ENCODE data around the gene FOSL2.

FOSL2 gene

GRCh38 chr2:28392297-28393113 is at the start of gene FOSL2:
Gene FOSL2 (plus strand): TSS chr2:28392858. CDS start chr2:28393721, 863 bp downstream.
- DNase-seq (ENCODE audit: low spot score) = peak; percentile 94

- DNase-seq (ENCODE audit: low spot score) = no peak
Measured at GRCh38 chr2:28343184-28343942, 49.3 kb upstream of the FOSL2 start.

GRCh38 chr2:28343971-28344715 is 48.5 kb upstream of the FOSL2 start:
- DNase-seq (ENCODE audit: low spot score) = no peak

DNA sequence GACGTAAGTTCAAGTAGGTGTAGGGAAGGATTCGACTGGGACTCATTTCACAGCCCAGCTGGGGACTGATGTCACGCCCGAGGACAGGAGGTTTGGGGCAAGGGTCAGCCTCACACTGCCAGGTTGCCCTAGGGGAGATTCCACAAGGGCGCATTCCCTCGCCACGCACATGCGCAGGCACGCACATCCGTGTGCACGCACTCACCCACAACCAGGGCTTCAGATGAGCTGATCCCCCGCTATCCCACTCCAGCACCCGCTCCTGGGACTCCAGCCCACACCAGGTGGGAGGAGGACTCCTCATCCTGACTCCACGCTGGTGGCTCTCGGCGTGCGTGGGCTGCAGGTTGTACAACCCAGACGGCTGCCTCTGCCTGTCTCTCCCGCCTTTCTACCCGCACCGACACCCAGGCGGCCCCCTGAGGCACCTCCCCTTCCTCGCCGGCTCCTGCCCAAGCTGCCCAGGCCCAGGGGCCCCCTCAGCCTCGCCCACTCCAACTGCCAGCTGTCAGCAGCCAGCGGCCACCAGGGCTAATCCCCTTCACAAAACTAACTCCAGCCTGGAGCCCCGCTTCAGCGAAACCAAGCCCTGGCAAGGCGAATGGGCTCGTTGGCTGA is 47.8 kb upstream of the FOSL2 start:
- no peak for DNase-seq (ENCODE audit: low spot score)

DNA sequence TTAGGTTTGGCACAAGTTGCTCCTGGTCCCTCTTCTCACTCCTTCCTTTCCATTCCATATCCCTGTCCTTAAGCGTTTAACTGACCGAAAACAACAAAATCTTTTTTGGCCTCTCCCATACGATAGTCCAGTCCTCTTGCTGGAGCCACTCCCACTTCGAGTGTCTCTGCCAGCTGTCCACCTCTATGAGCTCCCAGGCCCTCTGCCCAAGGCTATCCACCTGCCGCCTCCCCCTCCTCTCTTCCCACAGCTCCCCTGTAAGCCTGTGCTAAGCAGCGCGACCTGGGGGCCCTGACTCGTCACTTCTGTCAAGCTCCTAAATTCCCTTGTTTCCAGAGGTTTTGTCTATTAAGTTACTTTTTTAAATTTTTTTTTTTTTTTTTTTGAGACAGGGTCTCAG is 47.0 kb upstream of the FOSL2 start:
- no peak for DNase-seq (ENCODE audit: low spot score)

GRCh38 chr2:28346587-28346986 is 46.1 kb upstream of the FOSL2 start:
- DNase-seq (ENCODE audit: low spot score) = peak; percentile 50

DNA sequence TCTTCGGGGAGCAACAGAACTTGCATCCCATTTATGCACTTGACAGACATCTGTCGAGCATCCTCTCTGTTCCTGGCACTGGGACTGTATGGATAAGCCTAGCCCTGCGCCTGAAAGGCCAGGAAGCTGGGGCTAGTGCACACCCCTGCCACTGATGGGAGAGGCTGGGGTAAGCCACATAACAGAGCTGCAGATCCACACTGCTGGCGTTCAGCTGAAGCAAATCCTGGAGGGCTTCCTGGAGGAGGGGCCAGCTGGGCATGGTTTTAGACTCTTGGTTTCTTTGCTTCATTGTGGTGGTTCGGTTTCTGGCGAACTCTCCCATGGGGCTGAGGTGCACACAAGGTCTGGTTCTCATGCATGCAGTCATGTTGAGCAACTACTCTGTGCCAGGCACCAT is 45.5 kb upstream of the FOSL2 start:
- DNase-seq (ENCODE audit: low spot score) = no peak

DNA sequence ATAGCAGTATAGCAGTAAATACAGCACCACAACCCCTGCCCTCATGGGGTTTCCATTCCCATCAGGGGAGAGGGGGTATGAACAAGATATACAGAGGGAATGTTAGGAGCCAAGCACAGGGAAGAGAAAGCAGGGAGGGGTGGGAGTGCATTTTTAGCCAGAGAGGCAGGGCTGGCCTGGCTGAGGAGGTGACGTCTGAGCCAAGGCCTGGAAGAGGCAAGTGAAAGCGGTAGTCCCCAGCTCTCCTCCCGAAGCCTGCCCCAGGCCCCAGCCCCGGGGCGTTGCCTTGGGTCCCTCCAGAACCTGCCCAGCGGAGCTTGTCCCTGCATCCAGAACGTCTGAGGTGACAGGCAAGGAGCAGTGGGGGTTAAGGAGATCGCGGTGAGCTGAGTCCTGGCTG is 45.1 kb upstream of the FOSL2 start:
- no peak for DNase-seq (ENCODE audit: low spot score)

DNA sequence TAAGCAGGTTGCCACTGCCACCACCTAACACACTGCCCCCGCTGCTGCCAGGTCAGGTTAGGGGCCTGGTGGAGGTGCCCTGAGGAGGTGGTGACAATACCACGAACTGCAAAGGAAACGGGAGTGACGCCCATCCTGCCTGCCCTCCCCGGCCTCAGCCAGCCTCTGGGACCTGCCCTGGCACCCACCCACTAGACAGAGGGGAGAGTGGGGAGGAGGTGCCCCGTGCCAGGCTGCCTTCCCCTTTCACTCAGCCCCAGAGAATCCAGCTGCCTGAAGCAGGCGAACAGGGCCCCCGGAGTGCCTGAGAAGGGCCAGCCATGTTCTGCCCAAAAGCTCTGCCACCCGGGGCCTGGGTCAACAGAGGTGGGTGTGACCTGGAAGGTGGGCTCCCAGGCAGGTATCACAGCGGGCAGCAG is 44.5 kb upstream of the FOSL2 start:
- no peak for DNase-seq (ENCODE audit: low spot score)

GRCh38 chr2:28348921-28349320 is 43.7 kb upstream of the FOSL2 start:
- no peak for DNase-seq (ENCODE audit: low spot score)

DNA sequence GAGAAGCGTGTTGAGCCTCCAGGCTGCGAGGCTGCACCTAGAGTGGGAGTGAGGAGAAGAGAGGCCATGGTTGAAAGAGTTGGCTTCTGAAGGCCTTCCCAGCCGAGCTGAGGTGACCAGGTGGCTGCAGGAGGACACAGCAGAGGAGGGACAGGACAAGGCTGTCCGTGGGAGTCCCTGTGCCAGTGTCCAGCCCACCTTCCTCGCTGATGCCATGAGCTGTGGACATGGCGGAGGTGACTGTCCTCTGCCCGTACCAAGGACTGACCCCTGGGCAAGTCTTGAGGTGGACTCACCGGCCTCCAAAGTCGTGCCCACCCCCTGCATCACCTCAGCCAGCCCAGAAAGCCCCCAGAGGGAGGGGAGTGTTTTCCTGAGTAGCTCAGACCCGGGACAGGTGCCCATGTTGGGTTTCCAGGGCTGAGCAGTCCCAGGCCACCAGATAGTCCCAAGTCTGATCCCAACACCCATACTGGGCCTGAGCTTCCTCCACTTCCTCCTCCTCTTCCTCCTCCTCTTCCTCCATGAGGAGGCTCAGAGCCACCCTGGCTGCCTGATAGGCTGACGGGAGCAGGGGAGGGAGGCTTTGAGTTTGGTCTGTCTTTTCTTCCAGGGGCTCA is 43.0 kb upstream of the FOSL2 start:
- no peak for DNase-seq (ENCODE audit: low spot score)

DNA sequence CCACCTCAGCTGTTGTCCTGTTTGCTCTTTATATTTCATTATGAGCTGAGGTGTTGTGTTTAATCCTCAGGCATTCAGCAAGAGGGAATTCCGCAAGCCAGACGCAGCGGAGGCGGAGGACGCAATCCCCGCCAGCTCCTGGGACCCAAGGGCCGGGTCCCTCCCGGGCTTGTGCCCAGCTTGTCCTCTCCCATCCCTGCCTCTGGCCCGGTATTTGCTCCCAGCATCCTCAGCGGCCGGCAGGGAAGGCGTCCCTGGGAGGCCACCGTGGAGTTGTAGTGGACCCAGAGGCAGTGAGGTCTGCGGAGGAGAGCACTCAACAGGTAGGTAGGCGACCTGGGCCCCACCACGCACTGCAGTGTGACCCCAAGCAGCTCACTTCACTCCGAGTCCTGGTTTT is 42.5 kb upstream of the FOSL2 start:
- DNase-seq (ENCODE audit: low spot score) = no peak

DNA sequence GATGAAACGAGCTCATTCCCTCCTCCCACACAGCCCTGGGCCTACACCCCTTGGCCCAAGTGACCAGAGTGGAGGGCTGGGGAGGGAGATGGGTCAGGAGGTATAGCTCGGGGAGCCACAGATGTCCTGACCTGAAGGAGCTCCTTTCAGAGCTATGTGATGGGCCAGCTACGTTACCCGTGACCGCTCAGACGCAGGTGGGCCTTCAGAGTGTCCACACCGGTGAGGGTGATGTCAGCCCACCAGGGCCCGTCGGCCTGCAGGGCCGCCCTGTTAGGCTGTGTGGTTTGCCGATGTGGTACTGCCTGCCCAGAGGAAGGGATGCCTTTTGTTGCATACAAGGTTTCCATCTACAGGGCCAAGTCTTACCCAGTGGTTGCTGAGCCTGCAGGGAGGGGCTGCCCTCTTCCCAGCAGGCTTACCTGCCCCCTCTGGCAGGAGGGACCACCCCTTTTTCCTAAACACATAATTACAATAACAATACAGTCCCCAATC is 41.8 kb upstream of the FOSL2 start:
- DNase-seq (ENCODE audit: low spot score) = no peak

DNA sequence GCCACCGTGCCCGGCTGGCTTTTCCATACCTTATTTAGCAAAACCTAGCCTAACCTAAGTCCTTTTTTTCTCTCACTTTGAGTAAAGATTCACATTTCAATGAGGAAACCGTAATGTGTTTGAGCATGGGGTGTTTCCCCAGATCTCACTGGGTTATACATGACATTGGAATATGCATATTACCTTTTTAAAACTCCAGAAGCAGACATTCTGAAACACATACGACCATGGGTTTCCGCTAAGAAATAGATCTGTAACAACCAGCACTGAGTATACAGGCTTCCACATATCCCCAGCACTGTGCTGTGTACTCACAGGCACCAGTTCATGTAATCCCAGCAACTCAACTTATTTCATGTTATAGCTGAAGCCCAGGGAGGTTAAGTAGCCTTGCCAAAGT is 41.0 kb upstream of the FOSL2 start:
- DNase-seq (ENCODE audit: low spot score) = no peak

DNA sequence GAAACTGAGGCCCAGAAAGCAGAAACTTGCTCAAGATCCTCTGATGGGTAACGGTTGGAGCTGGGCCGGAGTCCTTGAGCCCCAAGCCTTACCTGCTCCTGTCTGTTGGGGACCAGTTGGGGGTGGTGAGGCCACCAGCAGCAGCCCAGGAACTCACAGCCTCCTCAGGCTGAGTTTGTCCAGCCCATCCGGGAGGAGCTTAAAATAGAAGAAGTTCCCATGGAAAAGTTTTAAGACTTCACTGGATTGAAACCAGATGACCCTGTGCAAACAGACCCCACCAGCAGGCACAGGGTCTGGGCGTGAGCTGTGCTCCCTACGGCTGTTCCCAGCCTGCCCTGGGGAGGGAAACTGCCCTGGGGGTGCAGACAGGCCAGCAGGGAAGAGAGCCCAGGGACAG is 40.6 kb upstream of the FOSL2 start:
- no peak for DNase-seq (ENCODE audit: low spot score)

GRCh38 chr2:28352610-28353195 is 40.0 kb upstream of the FOSL2 start:
- no peak for DNase-seq (ENCODE audit: low spot score)

- DNase-seq (ENCODE audit: low spot score) = no peak
Measured at GRCh38 chr2:28354920-28355520, 37.6 kb upstream of the FOSL2 start.

GRCh38 chr2:28355521-28356094 is 37.0 kb upstream of the FOSL2 start:
- DNase-seq (ENCODE audit: low spot score) = peak; percentile 42

DNA sequence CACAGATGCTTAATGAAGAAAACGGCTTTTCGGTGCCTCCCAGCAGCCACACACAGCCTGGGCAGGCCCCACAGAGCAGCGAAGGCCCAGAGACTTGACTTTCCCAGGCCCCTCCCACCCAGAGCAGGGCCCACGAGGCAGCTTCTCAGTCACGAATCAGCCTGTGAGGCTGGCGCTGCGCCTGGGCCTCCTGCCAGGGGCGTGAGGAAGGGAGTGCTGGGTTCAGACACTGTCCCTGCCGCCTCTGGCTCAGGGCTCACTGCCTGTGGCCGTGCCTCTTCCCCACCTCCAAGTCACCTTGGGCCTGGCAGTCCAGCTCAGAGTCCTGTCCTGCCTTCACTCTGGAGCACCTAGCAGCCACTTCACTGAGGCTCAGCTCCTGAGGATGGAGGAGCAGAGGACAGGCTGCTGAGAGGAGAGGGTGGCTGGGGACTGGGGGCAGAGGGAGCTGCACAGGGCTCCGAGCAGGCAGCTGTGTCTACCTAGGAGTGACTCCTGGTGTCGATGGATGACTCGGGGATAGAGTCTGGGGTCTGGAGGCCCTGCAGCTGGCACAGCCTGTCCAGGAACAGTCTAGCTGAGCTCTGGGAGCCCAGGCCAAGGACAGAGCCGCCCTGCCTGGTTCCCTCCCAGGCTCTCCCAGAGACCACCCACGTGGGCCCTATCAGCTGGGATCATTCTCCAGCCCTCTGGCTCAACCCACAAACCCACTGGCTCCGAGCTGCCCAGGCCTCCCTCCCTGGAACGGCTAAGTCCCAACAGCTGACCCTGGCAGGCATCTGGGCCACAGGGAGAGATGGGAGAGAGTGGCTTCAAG is 36.4 kb upstream of the FOSL2 start:
- DNase-seq (ENCODE audit: low spot score) = peak; percentile 91

DNA sequence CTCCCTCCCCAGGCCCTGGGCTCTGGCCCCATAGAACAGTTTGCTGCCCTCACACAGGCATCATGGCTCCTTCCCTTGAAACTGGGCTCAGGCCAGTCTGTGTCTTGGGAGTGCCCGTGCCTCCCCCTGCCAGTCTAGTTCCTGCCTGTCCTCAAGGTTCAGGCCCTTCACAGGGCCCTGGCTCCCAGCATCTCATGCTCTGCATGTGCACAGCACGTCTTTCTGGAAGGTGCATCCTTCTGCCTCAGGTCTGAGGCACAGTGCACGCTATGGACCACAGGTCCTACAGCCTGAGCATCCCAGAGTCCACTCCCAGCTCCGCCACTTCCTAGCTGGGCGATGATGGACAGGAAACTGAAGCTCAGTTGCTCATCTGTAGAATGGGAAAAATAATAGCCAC is 35.6 kb upstream of the FOSL2 start:
- DNase-seq (ENCODE audit: low spot score) = no peak

Measured in AG08396 (cell line).